B cell (primary cell): ENCODE results near the gene CERS6. TPM values are rescaled to one million over a fixed set of nuclear protein-coding genes. Genes with fewer than 3 reads are reported as not detected.

Source experiments
- ATAC-seq: fragments of 200-7000 bp; cut with Tn5 transposase; one replicate; pipeline ENCODE4 v1.10.0; 2021; ENCODE audit warnings: low read depth, mild to moderate bottlenecking, moderate number of reproducible peaks, moderate library complexity
- CTCF ChIA-PET: fragments of 350-600 bp; sonication (Branson Sonifier 250); formaldehyde crosslinking; loops from one replicate; lab custom pipeline; 2021; ENCODE audit warnings: antibody characterized with exemption, inconsistent platforms; lab: Charles Lee
- POLR2A ChIA-PET: fragments of 350-600 bp; sonication (Branson Sonifier 250); formaldehyde crosslinking; loops from one replicate; lab custom pipeline; 2021; ENCODE audit warnings: antibody characterized with exemption; lab: Charles Lee
- DNase-seq: peaks from one replicate; pipeline ENCODE4 v3.0.0; 2013
- H2AFZ ChIP-seq: 2 replicates; pipeline ENCODE4 v1.6.1; 2012; ENCODE audit warnings: mild to moderate bottlenecking, low read depth, low read length; ENCODE audit not compliant: insufficient read depth, poor library complexity, severe bottlenecking
- H3K27ac ChIP-seq, 2 donors: 1 replicate in 1 of 2; 2 replicates in 1 of 2; pipeline ENCODE4 v1.5.1; 2012 to 2013; ENCODE audit warnings: low read length in 2 of 2, mild to moderate bottlenecking in 2 of 2, moderate library complexity in 1 of 2
- H3K27me3 ChIP-seq, 4 experiments: fragments of 200-600 bp in 1 of 4; sonication (generic) in 1 of 4; replicated peaks in 1 of 4; 1 replicate in 2 of 4; 2 replicates in 2 of 4; pipeline versions ENCODE4 v1.6.1 to v1.7.0; 2013 to 2016; ENCODE audit warnings: low read length in 3 of 4, mild to moderate bottlenecking in 2 of 4, mixed read lengths in 1 of 4, moderate library complexity in 1 of 4; ENCODE audit not compliant: insufficient read depth in 4 of 4, control insufficient read depth in 3 of 4; ENCODE audit errors: control extremely low read depth in 1 of 4
- H3K36me3 ChIP-seq, 2 experiments: replicated peaks in 1 of 2; 1 replicate in 1 of 2; 2 replicates in 1 of 2; pipeline versions ENCODE4 v1.6.1 to v1.7.1; 2013; ENCODE audit warnings: low read length in 1 of 2; ENCODE audit not compliant: insufficient read depth in 2 of 2, control insufficient read depth in 1 of 2; ENCODE audit errors: control extremely low read depth in 1 of 2, extremely low read depth in 1 of 2
- H3K4me1 ChIP-seq, 2 donors: fragments of 200-600 bp in 1 of 2; sonication (generic) in 1 of 2; 1 replicate in 1 of 2; 2 replicates in 1 of 2; pipeline versions ENCODE4 v1.5.1 to v1.6.1; 2013 to 2017; ENCODE audit warnings: low read length in 2 of 2; ENCODE audit not compliant: control insufficient read depth in 2 of 2, insufficient read depth in 2 of 2
- H3K4me2 ChIP-seq: replicated peaks from 2 replicates; pipeline ENCODE3; 2012; ENCODE audit warnings: mild to moderate bottlenecking, low read depth, low read length; ENCODE audit not compliant: poor library complexity, severe bottlenecking
- H3K4me3 ChIP-seq, 5 experiments: fragments of 200-600 bp in 1 of 5; sonication (generic) in 1 of 5; 1 replicate in 3 of 5; 2 replicates in 2 of 5; pipeline versions ENCODE4 v1.5.1 to v1.7.0; 2011 to 2016; ENCODE audit warnings: low read length in 4 of 5, mild to moderate bottlenecking in 4 of 5, low read depth in 2 of 5, control low read depth in 1 of 5, moderate library complexity in 1 of 5; ENCODE audit not compliant: insufficient read depth in 1 of 5; ENCODE audit errors: control extremely low read depth in 1 of 5, extremely low read depth in 1 of 5
- H3K79me2 ChIP-seq: fragments of 200-600 bp; sonication (generic); one replicate; pipeline ENCODE4 v1.6.0; 2016; ENCODE audit warnings: low read length; ENCODE audit not compliant: control insufficient read depth, insufficient read depth
- H3K9ac ChIP-seq: fragments of 200-600 bp; sonication (generic); 2 replicates; pipeline ENCODE4 v1.6.1; 2017; ENCODE audit warnings: mild to moderate bottlenecking, low read length, moderate library complexity
- H3K9me3 ChIP-seq, 3 donors: one replicate each; pipeline versions ENCODE4 v1.6.1 to v1.7.1; 2013; ENCODE audit warnings: low read length in 2 of 3; ENCODE audit not compliant: control insufficient read depth in 2 of 3, insufficient read depth in 1 of 3; ENCODE audit errors: control extremely low read depth in 1 of 3
- H4K20me1 ChIP-seq: 2 replicates; pipeline ENCODE4 v1.6.0; 2012; ENCODE audit warnings: mild to moderate bottlenecking, low read length; ENCODE audit not compliant: insufficient read depth, control insufficient read depth, poor library complexity, severe bottlenecking
- H3K27ac Mint-ChIP-seq: one replicate; pipeline ENCODE4 v1.8.0; 2021; ENCODE audit warnings: mixed read lengths
- H3K27me3 Mint-ChIP-seq: one replicate; pipeline ENCODE4 v1.8.0; 2021; ENCODE audit warnings: mixed read lengths
- H3K4me1 Mint-ChIP-seq: one replicate; pipeline ENCODE4 v1.8.0; 2021; ENCODE audit warnings: mixed read lengths
- H3K4me3 Mint-ChIP-seq: one replicate; pipeline ENCODE4 v1.8.0; 2021; ENCODE audit warnings: mixed read lengths
- H3K9me3 Mint-ChIP-seq: one replicate; pipeline ENCODE4 v1.8.0; 2022; ENCODE audit warnings: mixed read lengths; ENCODE audit not compliant: insufficient read depth
- CTCF ChIP-seq: fragments of 200-600 bp; IDR thresholded peaks from one replicate; pipeline ENCODE4 v1.8.0; 2022; ENCODE audit warnings: antibody characterized with exemption, mild to moderate bottlenecking
- EZH2 ChIP-seq: IDR thresholded peaks from 2 replicates; pipeline ENCODE4 v1.6.1; 2012; ENCODE audit warnings: borderline replicate concordance, low read depth, mild to moderate bottlenecking, moderate library complexity, low read length; ENCODE audit not compliant: insufficient read depth, poor library complexity, severe bottlenecking
- WGBS: methylation state at CpG from one replicate; pipeline ENCODE4 v1.1.5; 2013; ENCODE audit warnings: missing lambda C conversion rate; ENCODE audit not compliant: insufficient coverage; 5-methylcytosine and 5-hydroxymethylcytosine counted together
- intact Hi-C: fragments of 100-400 bp; cut with micrococcal nuclease; formaldehyde crosslinking; loops from one replicate; pipeline ENCODE4 v1.10.0; 2022
- polyA plus RNA-seq: library from polyadenylated mRNA; depleted of rRNA; stranded (reverse); fragments of >200 nt; gene quantifications from 2 replicates; pipeline ENCODE4 v1.2.3, GENCODE V29; 2012
- total RNA-seq, 2 donors: library from RNA; stranded (reverse); fragments of 120-200 nt in 1 of 2; gene quantifications; 1 replicate in 1 of 2; 2 replicates in 1 of 2; pipeline versions ENCODE4 v1.2.3 to v1.2.4, GENCODE V29; 2013 to 2022

Gene CERS6
- total and polyA plus RNA-seq, 2 donors (not counting 1 experiment from before 2014, with no cell fraction given) = 2.2 to 5.5 TPM

GRCh38 chr2:168525716-168526446, 69.8 kb downstream of the CERS6 start:
- Histone ChIP-seq H3K27ac (no peak overlapping the region), H3K27me3 (no peaks in the 10 kb centered on the region), H3K36me3 (no peaks in the 10 kb centered on the region), H3K9ac (no peak overlapping the region), H2AFZ (no peak overlapping the region), H3K79me2 (peaks cover 30% of the 10 kb centered on the region), H3K4me1 (peaks cover 5 to 18% of the 10 kb centered on the region in 2 donors), H3K4me3 (no peak overlapping the region), H4K20me1 (no peaks in the 10 kb centered on the region), H3K9me3 (no peaks in the 10 kb centered on the region), H3K4me2 (no peak overlapping the region)
- Mint-ChIP-seq H3K4me3 (no peak overlapping the region), H3K4me1 (peaks cover 45% of the 10 kb centered on the region), H3K9me3 (no peaks in the 10 kb centered on the region), H3K27ac (no peak overlapping the region), H3K27me3 (no peaks in the 10 kb centered on the region)
- intact Hi-C loops = no loop called here
- POLR2A ChIA-PET = no interaction called here
- WGBS = no CpG with 5 or more reads among the region's 1 CpG
- no peak for ATAC-seq
- TF ChIP-seq CTCF = no peak
- no peak for TF ChIP-seq EZH2
- CTCF ChIA-PET = no interaction called here
- no peak for DNase-seq

- H3K27me3 ChIP-seq = no peaks in the 10 kb centered on the region
- no peak overlapping the region for H3K4me2 ChIP-seq
- Mint-ChIP-seq H3K27me3 (no peaks in the 10 kb centered on the region), H3K9me3 (no peaks in the 10 kb centered on the region), H3K4me3 (no peak overlapping the region), H3K27ac (no peak overlapping the region), H3K4me1 (peaks cover 48% of the 10 kb centered on the region)
- H3K27ac ChIP-seq = no peak overlapping the region
- no peak overlapping the region for H3K4me3 ChIP-seq
- no peak overlapping the region for H3K9ac ChIP-seq
- no peaks in the 10 kb centered on the region for H4K20me1 ChIP-seq
- peaks cover 10 to 25% of the 10 kb centered on the region in 2 donors for H3K4me1 ChIP-seq
- peaks cover 33% of the 10 kb centered on the region for H3K79me2 ChIP-seq
- ChIA-PET CTCF (no interaction called here), POLR2A (no interaction called here)
- H3K9me3 ChIP-seq = no peaks in the 10 kb centered on the region
- ATAC-seq (no peak), DNase-seq (no peak)
- WGBS = 100% methylated on average over 1 of the region's 3 CpGs
- intact Hi-C loops = no loop called here
- no peaks in the 10 kb centered on the region for H3K36me3 ChIP-seq
- no peak overlapping the region for H2AFZ ChIP-seq
- TF ChIP-seq EZH2 (no peak), CTCF (no peak)
Measured at GRCh38 chr2:168526641-168527040, 70.6 kb downstream of the CERS6 start.
